Activated naive CD8-positive, alpha-beta T cell treated with anti-CD3 and anti-CD28 coated beads for 36 hours (primary cell): ENCODE data around the gene PLCH1. TPM values are rescaled to one million over a fixed set of nuclear protein-coding genes. Genes with fewer than 3 reads are reported as not detected.
"Not testable (repeated sequence)": the region's sequence is repeated elsewhere in the genome, so short reads cannot be mapped to it uniquely, and the experiment has no call there.

Experiments used
- DNase-seq: peaks from one replicate; pipeline ENCODE4 v3.0.0; 2021
- H3K27ac Mint-ChIP-seq: one replicate; pipeline ENCODE4 v1.8.0; 2022; ENCODE audit warnings: mild to moderate bottlenecking, moderate library complexity, mixed read lengths
- H3K27me3 Mint-ChIP-seq: one replicate; pipeline ENCODE4 v1.8.0; 2022; ENCODE audit warnings: mild to moderate bottlenecking, mixed read lengths
- H3K36me3 Mint-ChIP-seq: one replicate; pipeline ENCODE4 v1.8.0; 2021; ENCODE audit warnings: mild to moderate bottlenecking, mixed read lengths
- H3K4me1 Mint-ChIP-seq: one replicate; pipeline ENCODE4 v1.8.0; 2021; ENCODE audit warnings: mixed read lengths
- H3K4me3 Mint-ChIP-seq: one replicate; pipeline ENCODE4 v1.8.0; 2022; ENCODE audit warnings: mild to moderate bottlenecking, moderate library complexity, mixed read lengths
- H3K9me3 Mint-ChIP-seq: one replicate; pipeline ENCODE4 v1.8.0; 2022; ENCODE audit warnings: mixed read lengths
- total RNA-seq, 2 experiments: library from RNA; stranded (reverse); gene quantifications; one replicate each; pipeline ENCODE4 v1.2.3, GENCODE V29; 2021

Gene PLCH1
- total RNA-seq, 2 experiments from 2014 or later = 1.2 to 1.3 TPM

GRCh38 chr3:155646669-155647068 lies 98.2 kb downstream of the PLCH1 start:
- H3K27ac Mint-ChIP-seq = no peak overlapping the region

GRCh38 chr3:155646128-155646527 lies 98.7 kb downstream of the PLCH1 start:
- Mint-ChIP-seq H3K4me3 (no peak overlapping the region), H3K9me3 (no peaks in the 10 kb centered on the region), H3K27me3 (no peaks in the 10 kb centered on the region), H3K4me1 (no peaks in the 10 kb centered on the region), H3K36me3 (no peaks in the 10 kb centered on the region), H3K27ac (no peak overlapping the region)
- no peak for DNase-seq

More at GRCh38 chr3:155646669-155647068, 98.2 kb downstream of the PLCH1 start:
- Mint-ChIP-seq H3K4me3 (no peak overlapping the region), H3K36me3 (no peaks in the 10 kb centered on the region), H3K4me1 (no peaks in the 10 kb centered on the region), H3K27me3 (no peaks in the 10 kb centered on the region), H3K9me3 (no peaks in the 10 kb centered on the region)
- DNase-seq = no peak

DNA sequence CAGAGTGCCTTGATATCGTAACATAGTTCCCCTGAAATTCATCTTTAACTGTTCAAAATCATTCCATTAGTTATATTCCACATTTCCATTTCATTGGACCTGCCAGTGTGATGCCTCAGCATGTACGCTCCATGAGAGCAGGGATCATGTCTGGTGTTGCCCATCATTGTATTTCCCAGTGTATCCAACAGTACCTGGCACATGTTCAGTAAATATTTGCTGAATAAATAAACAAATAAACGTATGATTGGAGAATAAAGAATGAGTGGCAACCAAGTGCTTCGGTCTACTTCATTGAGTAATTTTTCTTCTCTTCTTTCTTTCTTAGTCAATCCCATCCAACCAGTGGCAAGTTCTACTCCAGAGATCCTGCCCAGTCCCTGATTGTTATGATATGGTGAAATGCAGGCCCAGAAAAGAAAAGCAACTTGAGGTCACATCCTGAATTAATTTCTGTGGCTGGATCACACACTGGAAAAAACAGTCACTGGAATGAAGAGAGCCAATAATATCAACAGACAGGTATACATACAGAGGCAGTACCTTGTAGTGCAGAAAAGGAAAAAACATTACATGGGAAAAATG lies 101.2 kb downstream of the PLCH1 start:
- no peak overlapping the region for H3K4me3 Mint-ChIP-seq
- no peaks in the 10 kb centered on the region for H3K4me1 Mint-ChIP-seq
- H3K27me3 Mint-ChIP-seq = no peaks in the 10 kb centered on the region
- DNase-seq = no peak
- H3K27ac Mint-ChIP-seq = no peak overlapping the region
- no peaks in the 10 kb centered on the region for H3K9me3 Mint-ChIP-seq
- no peaks in the 10 kb centered on the region for H3K36me3 Mint-ChIP-seq

DNA sequence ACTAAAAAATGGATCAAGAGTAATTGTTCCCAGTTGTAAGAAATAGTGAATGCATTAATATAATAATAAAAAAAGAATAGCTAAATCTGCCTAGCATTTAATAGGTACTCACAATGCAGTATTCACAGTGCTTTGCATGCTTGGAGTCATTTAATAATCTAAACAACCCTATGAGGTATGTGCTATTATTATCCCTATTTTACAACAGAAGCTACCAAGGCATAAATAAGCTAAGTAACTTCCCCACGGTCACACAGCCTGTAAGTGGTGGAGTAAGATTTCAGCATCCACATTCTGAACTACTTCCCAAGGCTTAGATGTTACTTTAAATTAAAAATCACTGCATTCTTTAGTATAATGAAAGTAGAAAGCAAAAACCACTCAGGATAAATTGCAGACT lies 102.9 kb downstream of the PLCH1 start:
- H3K4me3 Mint-ChIP-seq = no peak overlapping the region
- no peaks in the 10 kb centered on the region for H3K27me3 Mint-ChIP-seq
- H3K4me1 Mint-ChIP-seq = no peaks in the 10 kb centered on the region
- no peak overlapping the region for H3K27ac Mint-ChIP-seq
- no peaks in the 10 kb centered on the region for H3K9me3 Mint-ChIP-seq
- H3K36me3 Mint-ChIP-seq = no peaks in the 10 kb centered on the region
- DNase-seq = no peak

GRCh38 chr3:155640098-155640497 lies 104.8 kb downstream of the PLCH1 start:
- H3K9me3 Mint-ChIP-seq = no peaks in the 10 kb centered on the region
- no peak overlapping the region for H3K4me3 Mint-ChIP-seq
- no peak overlapping the region for H3K27ac Mint-ChIP-seq
- DNase-seq = no peak
- no peaks in the 10 kb centered on the region for H3K4me1 Mint-ChIP-seq
- no peaks in the 10 kb centered on the region for H3K36me3 Mint-ChIP-seq
- H3K27me3 Mint-ChIP-seq = peaks cover 4% of the 10 kb centered on the region

GRCh38 chr3:155639462-155640055 lies 105.3 kb downstream of the PLCH1 start:
- Mint-ChIP-seq H3K36me3 (no peaks in the 10 kb centered on the region), H3K27me3 (peaks cover 4% of the 10 kb centered on the region), H3K4me3 (no peak overlapping the region), H3K9me3 (no peaks in the 10 kb centered on the region), H3K4me1 (no peaks in the 10 kb centered on the region), H3K27ac (no peak overlapping the region)
- DNase-seq = no peak

DNA sequence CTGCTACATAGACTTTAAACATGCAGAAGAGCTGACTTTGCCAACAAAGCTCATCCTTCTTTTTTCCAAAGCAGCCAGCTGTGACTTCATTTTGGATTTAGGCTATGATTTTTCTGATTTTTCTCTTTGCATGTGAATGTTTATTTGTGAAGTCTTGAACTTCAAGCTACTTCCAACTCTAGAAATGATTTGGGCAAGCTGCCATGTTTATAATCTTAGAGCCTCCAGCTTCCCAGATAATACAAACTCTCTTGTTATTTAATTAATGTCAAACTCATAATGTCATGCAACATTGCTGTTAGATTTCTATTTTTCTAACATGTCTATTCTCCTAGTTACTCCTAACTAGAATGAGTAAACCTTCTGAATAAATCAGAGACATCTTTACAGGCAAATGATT lies 106.4 kb downstream of the PLCH1 start:
- H3K4me1 Mint-ChIP-seq, H3K9me3 Mint-ChIP-seq, H3K27me3 Mint-ChIP-seq, H3K36me3 Mint-ChIP-seq, H3K27ac Mint-ChIP-seq, DNase-seq, H3K4me3 Mint-ChIP-seq: not testable (repeated sequence)

DNA sequence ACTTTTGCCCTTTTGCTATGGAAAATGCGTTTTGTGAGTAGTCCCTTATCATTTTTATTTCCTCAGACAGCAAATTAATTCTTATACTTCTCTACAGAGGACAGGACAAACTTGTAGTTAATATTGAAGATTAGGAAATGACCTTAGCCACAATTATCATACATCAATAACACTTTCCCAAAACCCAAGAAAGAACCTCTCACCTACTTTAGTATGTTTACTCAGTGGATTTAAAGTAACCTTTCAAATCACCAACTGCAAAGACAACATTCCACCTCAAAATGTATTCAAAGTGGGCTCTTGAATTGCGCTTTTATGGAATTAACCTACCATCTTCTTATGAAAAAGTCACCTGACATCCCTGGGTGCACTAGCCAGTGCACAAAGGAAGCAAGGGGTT lies 107.3 kb downstream of the PLCH1 start:
- Mint-ChIP-seq H3K36me3 (no peaks in the 10 kb centered on the region), H3K27ac (no peak overlapping the region), H3K9me3 (no peaks in the 10 kb centered on the region), H3K4me1 (no peaks in the 10 kb centered on the region), H3K27me3 (peaks cover 4% of the 10 kb centered on the region), H3K4me3 (no peak overlapping the region)
- no peak for DNase-seq

- Mint-ChIP-seq H3K36me3 (no peaks in the 10 kb centered on the region), H3K9me3 (no peaks in the 10 kb centered on the region), H3K4me1 (no peaks in the 10 kb centered on the region), H3K4me3 (no peak overlapping the region), H3K27ac (no peak overlapping the region), H3K27me3 (peaks cover 4% of the 10 kb centered on the region)
- DNase-seq = no peak
Measured at GRCh38 chr3:155635056-155635455, 109.8 kb downstream of the PLCH1 start.

- Mint-ChIP-seq H3K36me3 (no peaks in the 10 kb centered on the region), H3K4me3 (no peak overlapping the region), H3K9me3 (no peaks in the 10 kb centered on the region), H3K27ac (no peak overlapping the region), H3K27me3 (peaks cover 4% of the 10 kb centered on the region), H3K4me1 (no peaks in the 10 kb centered on the region)
- no peak for DNase-seq
Measured at GRCh38 chr3:155634121-155634719, 110.7 kb downstream of the PLCH1 start.

DNA sequence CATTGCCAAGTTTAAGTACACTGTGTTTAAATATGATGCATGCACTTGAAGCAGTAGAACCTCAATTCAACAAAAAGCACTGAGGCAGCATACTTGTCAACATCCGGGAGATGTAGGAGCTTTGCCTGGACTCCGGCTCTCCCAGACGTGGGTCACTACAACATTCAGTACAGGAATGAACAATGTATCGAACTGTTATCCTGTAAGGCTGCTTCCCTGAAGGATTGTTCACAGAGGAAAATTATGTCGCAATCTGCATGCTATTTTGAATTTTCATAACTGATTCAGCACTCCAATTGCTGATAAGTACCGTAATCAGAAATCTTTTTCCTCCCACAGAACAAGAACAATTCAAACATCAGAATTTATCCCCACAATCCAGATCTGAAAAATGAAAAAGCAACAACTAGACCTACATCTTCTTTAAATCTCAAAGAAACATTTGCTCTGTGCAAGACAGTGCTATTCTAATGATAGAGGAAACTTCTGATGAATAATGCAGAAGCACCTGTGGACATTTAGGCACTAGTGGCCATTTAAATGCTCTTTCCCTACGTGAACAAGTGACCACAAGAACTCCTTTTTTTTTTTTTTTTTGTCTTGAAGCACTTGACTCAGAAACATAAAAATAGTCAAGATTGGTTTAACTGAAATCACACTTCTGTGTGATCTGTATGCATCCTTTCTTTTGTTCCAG lies 113.4 kb downstream of the PLCH1 start:
- H3K36me3 Mint-ChIP-seq = no peaks in the 10 kb centered on the region
- H3K9me3 Mint-ChIP-seq = no peaks in the 10 kb centered on the region
- H3K27me3 Mint-ChIP-seq = peaks cover 4% of the 10 kb centered on the region
- no peak overlapping the region for H3K4me3 Mint-ChIP-seq
- DNase-seq = no peak
- no peaks in the 10 kb centered on the region for H3K4me1 Mint-ChIP-seq
- H3K27ac Mint-ChIP-seq = no peak overlapping the region

GRCh38 chr3:155629556-155629955 lies 115.3 kb downstream of the PLCH1 start:
- Mint-ChIP-seq H3K36me3 (no peaks in the 10 kb centered on the region), H3K9me3 (peaks cover 2% of the 10 kb centered on the region), H3K27ac (no peak overlapping the region), H3K4me3 (no peak overlapping the region), H3K4me1 (no peaks in the 10 kb centered on the region), H3K27me3 (no peaks in the 10 kb centered on the region)
- no peak for DNase-seq

GRCh38 chr3:155629056-155629455 lies 115.8 kb downstream of the PLCH1 start:
- Mint-ChIP-seq H3K4me3 (no peak overlapping the region), H3K9me3 (peaks cover 2% of the 10 kb centered on the region), H3K4me1 (no peaks in the 10 kb centered on the region), H3K27ac (no peak overlapping the region), H3K27me3 (no peaks in the 10 kb centered on the region), H3K36me3 (no peaks in the 10 kb centered on the region)
- no peak for DNase-seq

DNA sequence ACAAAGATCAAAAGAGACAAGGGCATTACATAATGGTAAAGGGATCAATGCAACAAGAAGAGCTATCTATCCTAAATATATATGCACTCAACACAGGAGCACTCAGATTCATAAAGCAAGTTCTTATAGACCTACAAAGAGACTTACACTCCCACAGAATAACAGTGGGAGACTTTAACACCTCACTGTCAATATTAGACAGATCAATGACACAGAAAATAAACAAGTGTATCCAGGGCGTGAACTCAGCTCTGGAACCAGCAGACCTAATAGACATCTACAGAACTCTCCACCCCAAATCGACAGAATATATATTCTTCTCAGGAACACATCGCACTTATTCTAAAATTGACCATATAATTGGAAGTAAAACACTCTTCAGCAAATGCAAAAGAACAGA lies 122.2 kb downstream of the PLCH1 start:
- not testable (repeated sequence) for H3K4me3 Mint-ChIP-seq, DNase-seq, H3K4me1 Mint-ChIP-seq, H3K9me3 Mint-ChIP-seq, H3K27ac Mint-ChIP-seq, H3K36me3 Mint-ChIP-seq, H3K27me3 Mint-ChIP-seq

GRCh38 chr3:155620552-155620951 lies 124.3 kb downstream of the PLCH1 start:
- H3K4me1 Mint-ChIP-seq, H3K36me3 Mint-ChIP-seq, H3K27me3 Mint-ChIP-seq, H3K27ac Mint-ChIP-seq, DNase-seq, H3K4me3 Mint-ChIP-seq, H3K9me3 Mint-ChIP-seq: not testable (repeated sequence)
